AG04449 (cell line): Measurements from ENCODE around the gene HIGD1A.

Experiments used
- CTCF ChIA-PET: fragments of 350-600 bp; formaldehyde crosslinking; extraction: SDS; loops from one replicate; lab custom pipeline; 2021; ENCODE audit warnings: antibody characterized with exemption; lab: Yijun Ruan, JAX
- POLR2A ChIA-PET: fragments of 400-600, 350-600 bp; formaldehyde crosslinking; extraction: SDS; loops from one replicate; lab custom pipeline; 2020; ENCODE audit warnings: antibody characterized with exemption, inconsistent platforms; lab: Yijun Ruan, JAX
- DNase-seq: peaks from one replicate; pipeline ENCODE4 v3.0.0-alpha.2; 2010; ENCODE audit warnings: low read depth, low spot score
- H3K4me3 ChIP-seq: 2 replicates; pipeline ENCODE4 v1.5.1; 2011; ENCODE audit warnings: low read depth, mild to moderate bottlenecking, control low read depth, low read length
- TF ChIP-seq, protein P1 (sequence below): IDR thresholded peaks from one replicate; pipeline ENCODE4 v1.5.1; 2011; ENCODE audit warnings: mild to moderate bottlenecking, moderate library complexity, low read length, control low read depth, inconsistent platforms; ENCODE audit not compliant: insufficient read depth; ENCODE audit errors: missing control alignments

The HIGD1A gene

GRCh38 chr3:42756681-42757213, 47.5 kb downstream of the HIGD1A start:
- POLR2A ChIA-PET: no interaction called here
- TF ChIP-seq, protein P1, sequence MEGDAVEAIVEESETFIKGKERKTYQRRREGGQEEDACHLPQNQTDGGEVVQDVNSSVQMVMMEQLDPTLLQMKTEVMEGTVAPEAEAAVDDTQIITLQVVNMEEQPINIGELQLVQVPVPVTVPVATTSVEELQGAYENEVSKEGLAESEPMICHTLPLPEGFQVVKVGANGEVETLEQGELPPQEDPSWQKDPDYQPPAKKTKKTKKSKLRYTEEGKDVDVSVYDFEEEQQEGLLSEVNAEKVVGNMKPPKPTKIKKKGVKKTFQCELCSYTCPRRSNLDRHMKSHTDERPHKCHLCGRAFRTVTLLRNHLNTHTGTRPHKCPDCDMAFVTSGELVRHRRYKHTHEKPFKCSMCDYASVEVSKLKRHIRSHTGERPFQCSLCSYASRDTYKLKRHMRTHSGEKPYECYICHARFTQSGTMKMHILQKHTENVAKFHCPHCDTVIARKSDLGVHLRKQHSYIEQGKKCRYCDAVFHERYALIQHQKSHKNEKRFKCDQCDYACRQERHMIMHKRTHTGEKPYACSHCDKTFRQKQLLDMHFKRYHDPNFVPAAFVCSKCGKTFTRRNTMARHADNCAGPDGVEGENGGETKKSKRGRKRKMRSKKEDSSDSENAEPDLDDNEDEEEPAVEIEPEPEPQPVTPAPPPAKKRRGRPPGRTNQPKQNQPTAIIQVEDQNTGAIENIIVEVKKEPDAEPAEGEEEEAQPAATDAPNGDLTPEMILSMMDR: no peak
- no peak for DNase-seq
- H3K4me3 ChIP-seq: no peak overlapping the region
- CTCF ChIA-PET: interaction anchor here (1.2 to 6.4 kb wide), 4 partner anchors 8 to 155 kb away, joined by 3 to 67 read pairs (median 6); no protein-coding TSS in a partner anchor

DNA sequence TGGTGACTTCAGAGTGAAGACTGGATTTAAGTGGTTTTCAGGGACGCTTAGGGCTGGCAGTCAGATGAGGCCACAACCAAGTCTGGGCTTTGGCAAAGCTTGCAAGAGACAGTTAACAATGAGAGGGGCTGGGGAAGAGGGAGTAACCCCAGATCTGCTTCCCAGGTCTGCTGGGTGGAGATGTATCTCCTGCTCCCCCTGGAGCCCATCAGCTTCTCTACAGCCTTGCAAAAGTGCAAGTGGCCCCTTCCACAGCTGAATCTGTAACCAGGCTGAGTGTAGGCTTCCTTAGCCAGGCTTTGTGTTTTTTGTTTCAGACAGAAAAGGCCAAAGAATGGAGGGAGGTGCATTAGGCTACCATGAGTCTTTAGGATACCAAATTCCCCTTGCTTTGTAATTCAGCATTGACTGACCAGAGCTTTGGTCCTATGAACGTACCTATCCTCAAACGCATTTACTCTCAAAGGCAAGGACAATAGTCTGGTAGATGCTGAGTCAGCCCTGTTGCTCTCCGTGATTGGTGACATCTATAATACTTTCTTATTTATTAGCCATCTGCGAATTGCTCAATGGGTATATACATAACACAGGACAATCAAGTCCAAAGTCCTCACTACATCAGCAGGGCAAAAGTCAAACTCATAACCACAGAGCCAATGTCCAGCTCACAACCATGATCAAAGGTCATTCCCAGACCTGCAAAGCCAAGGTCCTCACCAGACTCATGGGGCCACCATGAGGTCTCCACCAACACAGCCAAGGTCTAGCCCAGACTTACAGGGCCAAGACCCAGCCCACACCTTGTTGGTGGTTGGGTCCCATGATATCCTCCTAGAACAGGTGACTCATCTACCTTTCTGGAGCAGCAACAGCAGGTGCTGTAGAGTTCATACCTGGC, 48.4 kb downstream of the HIGD1A start:
- DNase-seq: no peak
- no peak overlapping the region for H3K4me3 ChIP-seq
- POLR2A ChIA-PET: no interaction called here

DNA sequence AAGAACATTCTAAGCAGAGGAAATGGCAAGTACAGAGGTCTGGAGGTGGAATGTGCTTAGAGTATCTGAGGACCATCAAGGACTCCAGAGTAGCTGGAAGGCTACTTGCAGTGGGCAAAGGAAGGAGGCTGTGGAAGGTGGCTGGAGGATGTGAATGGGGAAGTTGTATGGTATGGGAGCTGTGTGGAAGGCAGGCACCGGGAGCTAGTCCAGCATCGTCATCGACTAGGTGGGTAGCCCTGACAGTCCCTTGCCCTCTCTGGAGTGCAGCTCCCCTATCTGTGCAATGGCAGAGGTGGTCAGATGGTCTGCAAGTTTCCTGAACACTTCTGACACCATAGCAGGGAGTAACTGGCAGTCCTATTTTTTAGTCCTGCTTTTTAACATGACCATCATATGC, 50.5 kb downstream of the HIGD1A start:
- TF ChIP-seq, protein P1: no peak
- ChIA-PET CTCF (interaction anchor here (2.1 to 6.4 kb wide), 3 partner anchors 9 to 26 kb away, joined by 6 to 67 read pairs (median 8); no protein-coding TSS in a partner anchor), POLR2A (no interaction called here)
- no peak overlapping the region for H3K4me3 ChIP-seq
- no peak for DNase-seq

More for the DNA sequence above, 48.4 kb downstream of the HIGD1A start:
- TF ChIP-seq, protein P1: peak; percentile 49
- CTCF ChIA-PET: interaction anchor here (0.7 to 6.4 kb wide), 7 partner anchors 9 to 40 kb away, joined by 3 to 67 read pairs (median 4); no protein-coding TSS in a partner anchor

- CTCF ChIA-PET: interaction anchor here (1.5 to 6.4 kb wide), 4 partner anchors 9 to 27 kb away, joined by 4 to 67 read pairs (median 8); no protein-coding TSS in a partner anchor
- POLR2A ChIA-PET: no interaction called here
- H3K4me3 ChIP-seq: no peak overlapping the region
- TF ChIP-seq, protein P1: no peak
- DNase-seq: no peak
Observed at GRCh38 chr3:42752961-42753360, 51.3 kb downstream of the HIGD1A start.

- TF ChIP-seq, protein P1: no peak
- CTCF ChIA-PET: interaction anchor here (1.2 to 2.1 kb wide), 6 partner anchors 9 to 162 kb away, joined by 3 to 9 read pairs (median 4); partner anchors contain the start of gene SS18L2
- DNase-seq: no peak
- H3K4me3 ChIP-seq: no peak overlapping the region
- POLR2A ChIA-PET: no interaction called here
Observed at GRCh38 chr3:42752441-42752840, 51.8 kb downstream of the HIGD1A start.

- ChIA-PET POLR2A (no interaction called here), CTCF (interaction anchor here (0.5 to 1.6 kb wide), 7 partner anchors 9 to 161 kb away, joined by 3 to 9 read pairs (median 4); partner anchors contain the start of gene SS18L2)
- DNase-seq: no peak
- H3K4me3 ChIP-seq: no peak overlapping the region
- TF ChIP-seq, protein P1: no peak
Observed at GRCh38 chr3:42751609-42752008, 52.7 kb downstream of the HIGD1A start.
